SH-SY5Y (cell line): ENCODE results near the gene ECT2L.

Experiments
- GATA2 ChIP-seq: IDR thresholded peaks from 2 replicates; pipeline ENCODE4 v1.6.1; 2011; ENCODE audit warnings: mild to moderate bottlenecking, low read depth, low read length
- GATA3 ChIP-seq: IDR thresholded peaks from 2 replicates; pipeline ENCODE4 v1.6.1; 2011; ENCODE audit warnings: low read depth, mild to moderate bottlenecking, low read length, moderate library complexity

DNA sequence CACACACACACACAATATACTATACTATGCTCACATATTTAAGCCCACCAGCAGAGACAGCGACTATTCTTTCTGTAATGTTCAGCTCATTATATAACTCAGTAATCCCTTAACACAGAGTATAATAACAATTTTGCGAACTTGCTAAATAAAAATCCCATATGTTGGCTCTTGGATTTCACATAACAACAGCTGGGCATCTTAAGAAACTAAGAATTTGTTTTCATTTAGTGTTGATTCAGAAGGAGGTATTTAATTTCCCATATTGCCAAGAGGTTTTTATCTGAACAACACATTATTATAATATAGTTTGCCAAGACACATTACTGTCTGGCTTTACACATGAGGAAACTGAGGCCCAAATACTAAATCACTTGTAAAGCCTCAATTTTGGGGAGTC is 7.4 kb downstream of the ECT2L start:
- TF ChIP-seq GATA2 (no peak), GATA3 (no peak)
